ENCODE measurements around the gene TMEM117. TPM values are rescaled to one million over a fixed set of nuclear protein-coding genes. Genes with fewer than 3 reads are reported as not detected.
"Not testable (repeated sequence)": the region's sequence is repeated elsewhere in the genome, so short reads cannot be mapped to it uniquely, and the experiment has no call there.

TMEM117 gene
- total and polyA plus RNA-seq, 2 donors from 2014 or later = 5.9 to 6.0 TPM

DNA sequence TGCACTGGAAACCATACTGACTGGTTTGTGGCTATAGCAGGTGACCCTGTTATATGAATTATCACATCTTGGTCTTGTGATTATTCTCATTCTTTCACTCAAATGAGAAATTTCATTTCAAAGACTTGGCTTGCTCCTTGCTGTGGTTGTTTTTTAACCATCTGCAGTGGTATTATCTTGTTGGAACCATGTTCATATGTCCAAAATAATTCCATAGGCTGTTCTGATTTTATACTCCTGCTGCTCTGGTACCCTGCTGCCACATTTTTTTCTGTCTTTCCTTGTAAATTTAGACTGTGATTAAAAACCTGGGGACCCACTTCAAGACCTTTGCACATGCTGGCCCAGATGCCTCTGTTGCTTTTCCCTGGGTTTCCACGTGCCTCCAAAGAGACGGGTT lies 190.2 kb downstream of the TMEM117 start:
- intact Hi-C loops (cut with DNase I) = no loop called here
- no peak for DNase-seq
- Histone ChIP-seq H3K27me3 (ENCODE audit: control insufficient read depth, insufficient read depth, low read length) (no peaks in the 10 kb centered on the region), H3K27ac (ENCODE audit: low read depth in 2 of 2, low read length in 2 of 2) (no peak overlapping the region), H3K9ac (ENCODE audit: low read length in 3 of 3) (no peak overlapping the region), H3K4me1 (ENCODE audit: control insufficient read depth in 2 of 3, insufficient read depth in 2 of 3, low read depth in 1 of 3, low read length in 3 of 3) (no peaks in the 10 kb centered on the region), H3K4me3 (ENCODE audit: low read length in 3 of 3) (no peak overlapping the region), H3K9me3 (ENCODE audit: control insufficient read depth in 2 of 3, insufficient read depth in 1 of 3, low read length in 3 of 3) (no peaks in the 10 kb centered on the region), H3K36me3 (ENCODE audit: control insufficient read depth in 2 of 3, insufficient read depth in 3 of 3, low read length in 3 of 3) (no peaks in the 10 kb centered on the region)
- no peak for FAIRE-seq
- TF ChIP-seq, protein P1, sequence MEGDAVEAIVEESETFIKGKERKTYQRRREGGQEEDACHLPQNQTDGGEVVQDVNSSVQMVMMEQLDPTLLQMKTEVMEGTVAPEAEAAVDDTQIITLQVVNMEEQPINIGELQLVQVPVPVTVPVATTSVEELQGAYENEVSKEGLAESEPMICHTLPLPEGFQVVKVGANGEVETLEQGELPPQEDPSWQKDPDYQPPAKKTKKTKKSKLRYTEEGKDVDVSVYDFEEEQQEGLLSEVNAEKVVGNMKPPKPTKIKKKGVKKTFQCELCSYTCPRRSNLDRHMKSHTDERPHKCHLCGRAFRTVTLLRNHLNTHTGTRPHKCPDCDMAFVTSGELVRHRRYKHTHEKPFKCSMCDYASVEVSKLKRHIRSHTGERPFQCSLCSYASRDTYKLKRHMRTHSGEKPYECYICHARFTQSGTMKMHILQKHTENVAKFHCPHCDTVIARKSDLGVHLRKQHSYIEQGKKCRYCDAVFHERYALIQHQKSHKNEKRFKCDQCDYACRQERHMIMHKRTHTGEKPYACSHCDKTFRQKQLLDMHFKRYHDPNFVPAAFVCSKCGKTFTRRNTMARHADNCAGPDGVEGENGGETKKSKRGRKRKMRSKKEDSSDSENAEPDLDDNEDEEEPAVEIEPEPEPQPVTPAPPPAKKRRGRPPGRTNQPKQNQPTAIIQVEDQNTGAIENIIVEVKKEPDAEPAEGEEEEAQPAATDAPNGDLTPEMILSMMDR (IDR thresholded peaks at IDR 0.05; ENCODE audit: borderline replicate concordance, extremely low read depth, insufficient read depth) = no peak

DNA sequence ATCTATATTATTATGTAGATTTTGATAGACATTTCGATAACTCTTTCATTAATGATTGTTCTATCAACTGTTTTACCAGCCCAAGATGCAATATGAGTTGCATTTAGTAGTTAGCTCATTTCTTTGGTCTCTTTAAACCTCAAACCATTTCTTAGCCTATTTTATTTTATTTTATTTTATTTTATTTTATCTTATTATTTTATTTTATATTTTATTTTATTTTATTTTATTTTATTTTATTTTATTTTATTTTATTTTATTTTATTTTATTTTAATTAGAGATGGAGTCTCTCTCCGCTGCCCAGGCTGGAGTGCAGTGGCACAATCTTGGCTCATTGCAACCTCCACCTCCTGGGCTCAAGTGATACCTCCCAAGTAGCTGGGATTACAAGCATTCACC lies 191.0 kb downstream of the TMEM117 start:
- H3K4me1 ChIP-seq (ENCODE audit: control insufficient read depth in 2 of 3, insufficient read depth in 2 of 3, low read depth in 1 of 3, low read length in 3 of 3); H3K27ac ChIP-seq (ENCODE audit: low read depth in 2 of 2, low read length in 2 of 2); H3K9me3 ChIP-seq (ENCODE audit: control insufficient read depth in 2 of 3, insufficient read depth in 1 of 3, low read length in 3 of 3); H3K27me3 ChIP-seq (ENCODE audit: control insufficient read depth, insufficient read depth, low read length); DNase-seq; FAIRE-seq; H3K36me3 ChIP-seq (ENCODE audit: control insufficient read depth in 2 of 3, insufficient read depth in 3 of 3, low read length in 3 of 3); intact Hi-C loops (cut with DNase I); H3K9ac ChIP-seq (ENCODE audit: low read length in 3 of 3); H3K4me3 ChIP-seq (ENCODE audit: low read length in 3 of 3): not testable (repeated sequence)

DNA sequence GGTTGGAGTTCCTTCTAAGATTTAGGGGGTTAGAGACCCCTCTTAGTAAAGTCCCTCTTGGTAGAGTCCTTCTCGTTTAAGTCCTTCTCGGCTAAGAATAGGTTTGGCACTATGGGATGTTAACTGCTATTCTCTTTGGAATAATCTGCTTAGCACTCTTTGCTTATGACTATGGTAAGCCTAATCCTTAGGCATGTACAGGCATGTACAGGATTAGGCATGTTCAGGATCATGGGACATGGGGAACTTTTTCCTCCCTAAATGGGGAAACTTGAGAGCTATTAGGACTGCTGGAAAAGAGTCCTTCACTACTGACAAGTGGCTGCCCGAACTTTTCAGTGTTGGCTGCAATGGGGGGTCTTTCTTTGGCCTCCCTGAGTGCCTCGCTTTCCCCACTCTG lies 193.3 kb downstream of the TMEM117 start:
- Histone ChIP-seq H3K4me3 (ENCODE audit: low read length in 3 of 3) (no peak overlapping the region), H3K27ac (ENCODE audit: low read depth in 2 of 2, low read length in 2 of 2) (no peak overlapping the region), H3K4me1 (ENCODE audit: control insufficient read depth in 2 of 3, insufficient read depth in 2 of 3, low read depth in 1 of 3, low read length in 3 of 3) (no peaks in the 10 kb centered on the region), H3K27me3 (ENCODE audit: control insufficient read depth, insufficient read depth, low read length) (no peaks in the 10 kb centered on the region), H3K36me3 (ENCODE audit: control insufficient read depth in 2 of 3, insufficient read depth in 3 of 3, low read length in 3 of 3) (no peaks in the 10 kb centered on the region), H3K9ac (ENCODE audit: low read length in 3 of 3) (no peak overlapping the region), H3K9me3 (ENCODE audit: control insufficient read depth in 2 of 3, insufficient read depth in 1 of 3, low read length in 3 of 3) (peaks cover 0 to 7% (median 2%) of the 10 kb centered on the region in 3 donors)
- DNase-seq (no peak), FAIRE-seq (no peak)
- intact Hi-C loops (cut with DNase I) = no loop called here
- TF ChIP-seq, protein P1 (IDR thresholded peaks at IDR 0.05; ENCODE audit: borderline replicate concordance, extremely low read depth, insufficient read depth) = no peak

DNA sequence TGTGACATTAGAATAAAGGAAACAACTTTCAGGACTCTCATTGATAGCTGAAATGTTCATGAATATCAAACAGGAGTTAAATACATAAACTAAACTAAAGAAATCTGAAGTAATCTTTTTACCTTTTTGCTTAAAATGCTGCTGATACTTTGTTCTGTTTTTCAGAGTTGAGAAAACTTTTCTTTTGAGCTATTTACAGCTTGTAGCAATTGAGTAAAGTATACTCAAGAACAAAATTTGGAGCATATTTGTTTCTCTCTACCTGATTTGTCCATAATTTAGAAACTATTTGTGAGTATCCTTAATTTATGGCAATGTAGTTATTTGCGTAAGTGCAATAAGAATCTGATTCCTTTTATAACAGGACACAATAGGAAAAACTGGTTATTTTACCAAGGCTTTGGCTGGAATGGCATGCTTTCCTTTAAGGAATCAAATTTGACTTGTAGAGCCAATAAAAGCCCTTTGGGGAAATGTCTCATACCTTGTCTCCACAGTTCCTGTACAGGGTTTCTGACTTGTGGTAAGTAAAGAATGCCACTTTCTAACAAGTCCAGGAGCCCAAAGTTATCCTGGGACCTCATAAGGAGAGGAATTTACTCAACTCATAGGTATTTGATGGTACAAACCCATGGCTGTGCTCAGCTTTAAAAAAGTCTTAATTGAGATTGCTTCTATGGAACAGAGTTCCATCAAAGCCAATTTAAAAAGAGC lies 195.7 kb downstream of the TMEM117 start:
- H3K9me3 ChIP-seq (ENCODE audit: control insufficient read depth in 2 of 3, insufficient read depth in 1 of 3, low read length in 3 of 3) = peaks cover 0 to 7% (median 2%) of the 10 kb centered on the region in 3 donors
- H3K36me3 ChIP-seq (ENCODE audit: control insufficient read depth in 2 of 3, insufficient read depth in 3 of 3, low read length in 3 of 3) = no peaks in the 10 kb centered on the region
- intact Hi-C loops (cut with DNase I) = no loop called here
- DNase-seq = no peak
- TF ChIP-seq, protein P1 (IDR thresholded peaks at IDR 0.05; ENCODE audit: borderline replicate concordance, extremely low read depth, insufficient read depth) = no peak
- no peaks in the 10 kb centered on the region for H3K27me3 ChIP-seq (ENCODE audit: control insufficient read depth, insufficient read depth, low read length)
- H3K9ac ChIP-seq (ENCODE audit: low read length in 3 of 3) = no peak overlapping the region
- no peaks in the 10 kb centered on the region for H3K4me1 ChIP-seq (ENCODE audit: control insufficient read depth in 2 of 3, insufficient read depth in 2 of 3, low read depth in 1 of 3, low read length in 3 of 3)
- H3K4me3 ChIP-seq (ENCODE audit: low read length in 3 of 3) = no peak overlapping the region
- H3K27ac ChIP-seq (ENCODE audit: low read depth in 2 of 2, low read length in 2 of 2) = no peak overlapping the region
- no peak for FAIRE-seq

All from kidney (tissue), 14 donors.